ENCODE data around the gene MDGA2.

DNA sequence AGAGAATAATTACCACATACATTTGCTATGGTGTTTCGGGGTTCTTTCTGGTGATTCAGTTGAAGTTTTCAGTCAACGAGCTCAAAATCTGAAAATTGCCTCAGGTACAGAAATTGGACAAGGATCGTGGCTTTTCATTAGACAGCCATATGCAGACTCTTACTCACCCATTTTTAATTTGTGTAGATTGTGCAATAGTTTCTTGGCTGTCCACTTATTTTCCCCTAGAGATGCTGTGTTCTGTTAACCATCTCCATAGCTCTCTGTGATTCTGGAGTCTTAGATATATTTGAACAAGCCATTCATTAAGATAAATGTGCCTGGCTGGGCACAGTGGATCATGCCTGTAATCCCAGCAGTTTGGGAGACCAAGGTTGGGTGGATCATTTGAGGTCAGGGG lies 526.7 kb downstream of the MDGA2 start:
- TF ChIP-seq EZH2 (IDR thresholded peaks at IDR 0.05) (no peak), POLR2AphosphoS5 (IDR thresholded peaks at IDR 0.05; ENCODE audit: borderline replicate concordance, low read depth, low read length) (no peak)
